Measurements from ENCODE around the gene PIAS4. TPM values are rescaled to one million over a fixed set of nuclear protein-coding genes. Genes with fewer than 3 reads are reported as not detected.

PIAS4 gene
- total and polyA plus RNA-seq, 9 of the 15 experiments (the other 6 are each of a cell fraction or from before 2014, with no cell fraction given): 0.27 to 34.9 (median 14.4) TPM

DNA sequence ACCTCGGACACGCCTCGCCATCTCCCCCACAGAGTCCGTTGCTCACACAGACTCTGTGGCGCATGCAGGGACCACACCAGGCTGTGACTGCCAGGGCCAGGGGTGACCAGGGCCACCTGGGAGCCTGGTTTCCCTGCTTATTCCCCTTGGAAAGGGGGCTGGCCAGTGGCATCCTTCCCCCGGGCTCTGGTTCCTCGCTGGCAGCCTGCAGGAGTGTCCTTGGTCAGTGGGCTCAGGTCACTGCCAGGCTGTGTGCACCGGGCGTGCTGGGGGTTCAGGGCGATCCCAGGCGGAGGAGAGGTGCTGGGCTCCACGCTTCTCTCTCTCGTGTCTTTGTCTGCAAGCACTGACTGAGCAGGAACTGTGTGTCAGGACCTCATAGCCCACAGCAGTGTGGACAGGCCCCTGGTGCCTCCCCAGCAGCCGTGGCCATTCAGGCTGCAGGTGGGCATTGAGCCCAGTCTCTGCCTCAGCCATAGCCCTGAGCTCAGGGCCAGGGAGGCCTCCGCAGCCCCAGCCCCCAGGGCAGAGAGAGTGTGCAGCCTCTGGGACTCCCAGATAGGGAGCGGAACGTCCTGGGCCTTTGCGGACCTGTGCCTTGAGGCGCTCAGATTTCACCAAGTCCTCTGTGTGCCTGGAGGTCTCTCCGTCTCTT, 6.5 kb downstream of the PIAS4 start:
- FAIRE-seq: no peak
- CTCF ChIA-PET (ENCODE audit: low intra/inter-chr PET ratio): no interaction called here
- DNase-seq (ENCODE audit: extremely low read depth in 1 of 4, low spot score in 3 of 4): no peak
- Histone ChIP-seq H3K4me3 (no peak overlapping the region), H3K27me3 (ENCODE audit: control insufficient read depth in 2 of 2, insufficient read depth in 2 of 2, low read length in 2 of 2) (no peaks in the 10 kb centered on the region), H3K36me3 (ENCODE audit: control insufficient read depth, insufficient read depth, low read length) (peaks cover 68% of the 10 kb centered on the region; the same call in 1 of the 3 replicates), H3K27ac (ENCODE audit: extremely low read depth, low read depth, low read length) (no peak overlapping the region), H2AFZ (ENCODE audit: low read depth, low read length) (no peak overlapping the region), H3K9me1 (ENCODE audit: control insufficient read depth, insufficient read depth, low read length) (no peaks in the 10 kb centered on the region), H3K4me2 (ENCODE audit: insufficient read depth, low read length) (no peak overlapping the region), H3K9me3 (replicated peaks; ENCODE audit: control insufficient read depth, insufficient read depth, low read depth, low read length) (no peaks in the 10 kb centered on the region), H3K4me1 (replicated peaks in 1 of 2; ENCODE audit: control insufficient read depth in 2 of 2, insufficient read depth in 2 of 2, low read length in 2 of 2) (peaks cover 2 to 80% of the 10 kb centered on the region in 2 experiments; a peak in 4 of 5 replicates), H3K79me2 (ENCODE audit: control insufficient read depth, insufficient read depth, low read length) (peaks cover 42% of the 10 kb centered on the region), H3K9ac (ENCODE audit: insufficient read depth in 1 of 2, low read depth in 2 of 2, low read length in 2 of 2) (peak overlapping the region in 1 of 2 experiments; percentile 75; a peak in 1 of 4 replicates), H4K20me1 (replicated peaks; ENCODE audit: control insufficient read depth, insufficient read depth, low read length) (peaks cover 36% of the 10 kb centered on the region)
- BruUV-seq (replicated peaks): no TSS peak
- intact Hi-C loops (cut with micrococcal nuclease): no loop called here
- TF ChIP-seq GABPB2 (CRISPR knock-in tag; conservative IDR thresholded peaks at IDR 0.05) (no peak), HDAC3 (IDR thresholded peaks at IDR 0.05; ENCODE audit: borderline replicate concordance, partially characterized antibody) (no peak), MED1 (CRISPR knock-in tag; IDR thresholded peaks at IDR 0.05; ENCODE audit: borderline replicate concordance) (no peak), RNF2 (IDR thresholded peaks at IDR 0.05) (no peak), JUND (IDR thresholded peaks at IDR 0.05; ENCODE audit: borderline replicate concordance, low read depth, low read length) (no peak), JUND (tag; IDR thresholded peaks at IDR 0.05; ENCODE audit: borderline replicate concordance, low read depth, low read length) (no peak), SREBF2 (CRISPR knock-in tag; IDR thresholded peaks at IDR 0.05) (no peak), RB1 (IDR thresholded peaks at IDR 0.05; ENCODE audit: low read depth) (no peak), COPS2 (conservative IDR thresholded peaks at IDR 0.05) (no peak), ZNF140 (CRISPR knock-in tag; IDR thresholded peaks at IDR 0.05) (no peak), ZNF707 (CRISPR knock-in tag; conservative IDR thresholded peaks at IDR 0.05) (no peak), CC2D1A (IDR thresholded peaks at IDR 0.05) (no peak)
- TF ChIP-seq, protein P1, sequence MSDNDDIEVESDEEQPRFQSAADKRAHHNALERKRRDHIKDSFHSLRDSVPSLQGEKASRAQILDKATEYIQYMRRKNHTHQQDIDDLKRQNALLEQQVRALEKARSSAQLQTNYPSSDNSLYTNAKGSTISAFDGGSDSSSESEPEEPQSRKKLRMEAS (CRISPR knock-in tag; IDR thresholded peaks at IDR 0.05): no peak
- TF ChIP-seq, protein P2, sequence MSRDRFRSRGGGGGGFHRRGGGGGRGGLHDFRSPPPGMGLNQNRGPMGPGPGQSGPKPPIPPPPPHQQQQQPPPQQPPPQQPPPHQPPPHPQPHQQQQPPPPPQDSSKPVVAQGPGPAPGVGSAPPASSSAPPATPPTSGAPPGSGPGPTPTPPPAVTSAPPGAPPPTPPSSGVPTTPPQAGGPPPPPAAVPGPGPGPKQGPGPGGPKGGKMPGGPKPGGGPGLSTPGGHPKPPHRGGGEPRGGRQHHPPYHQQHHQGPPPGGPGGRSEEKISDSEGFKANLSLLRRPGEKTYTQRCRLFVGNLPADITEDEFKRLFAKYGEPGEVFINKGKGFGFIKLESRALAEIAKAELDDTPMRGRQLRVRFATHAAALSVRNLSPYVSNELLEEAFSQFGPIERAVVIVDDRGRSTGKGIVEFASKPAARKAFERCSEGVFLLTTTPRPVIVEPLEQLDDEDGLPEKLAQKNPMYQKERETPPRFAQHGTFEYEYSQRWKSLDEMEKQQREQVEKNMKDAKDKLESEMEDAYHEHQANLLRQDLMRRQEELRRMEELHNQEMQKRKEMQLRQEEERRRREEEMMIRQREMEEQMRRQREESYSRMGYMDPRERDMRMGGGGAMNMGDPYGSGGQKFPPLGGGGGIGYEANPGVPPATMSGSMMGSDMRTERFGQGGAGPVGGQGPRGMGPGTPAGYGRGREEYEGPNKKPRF (IDR thresholded peaks at IDR 0.05; ENCODE audit: low read depth, low read length): no peak
- TF ChIP-seq, protein P3, sequence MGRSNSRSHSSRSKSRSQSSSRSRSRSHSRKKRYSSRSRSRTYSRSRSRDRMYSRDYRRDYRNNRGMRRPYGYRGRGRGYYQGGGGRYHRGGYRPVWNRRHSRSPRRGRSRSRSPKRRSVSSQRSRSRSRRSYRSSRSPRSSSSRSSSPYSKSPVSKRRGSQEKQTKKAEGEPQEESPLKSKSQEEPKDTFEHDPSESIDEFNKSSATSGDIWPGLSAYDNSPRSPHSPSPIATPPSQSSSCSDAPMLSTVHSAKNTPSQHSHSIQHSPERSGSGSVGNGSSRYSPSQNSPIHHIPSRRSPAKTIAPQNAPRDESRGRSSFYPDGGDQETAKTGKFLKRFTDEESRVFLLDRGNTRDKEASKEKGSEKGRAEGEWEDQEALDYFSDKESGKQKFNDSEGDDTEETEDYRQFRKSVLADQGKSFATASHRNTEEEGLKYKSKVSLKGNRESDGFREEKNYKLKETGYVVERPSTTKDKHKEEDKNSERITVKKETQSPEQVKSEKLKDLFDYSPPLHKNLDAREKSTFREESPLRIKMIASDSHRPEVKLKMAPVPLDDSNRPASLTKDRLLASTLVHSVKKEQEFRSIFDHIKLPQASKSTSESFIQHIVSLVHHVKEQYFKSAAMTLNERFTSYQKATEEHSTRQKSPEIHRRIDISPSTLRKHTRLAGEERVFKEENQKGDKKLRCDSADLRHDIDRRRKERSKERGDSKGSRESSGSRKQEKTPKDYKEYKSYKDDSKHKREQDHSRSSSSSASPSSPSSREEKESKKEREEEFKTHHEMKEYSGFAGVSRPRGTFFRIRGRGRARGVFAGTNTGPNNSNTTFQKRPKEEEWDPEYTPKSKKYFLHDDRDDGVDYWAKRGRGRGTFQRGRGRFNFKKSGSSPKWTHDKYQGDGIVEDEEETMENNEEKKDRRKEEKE (IDR thresholded peaks at IDR 0.05; ENCODE audit: borderline replicate concordance in 1 of 2, control insufficient read depth in 1 of 2, low read depth in 2 of 2, low read length in 1 of 2): no peak
- POLR2A ChIA-PET: no interaction called here
- WGBS (ENCODE audit: insufficient coverage, low coverage, missing lambda C conversion rate): 95% methylated on average over 17 of the region's 20 CpGs
- no peak for ATAC-seq
- in situ Hi-C loops (cut with MboI): no loop called here
